GM21576 (cell line): ENCODE data around the gene NPEPPS.
A peak's percentile ranks its signal among the peaks of the same experiment; 100 is the strongest.

Experiments
- ATAC-seq: cut with Tn5 transposase; IDR thresholded peaks from one replicate; pipeline ENCODE4 v1.9.1; 2021; ENCODE audit warnings: mild to moderate bottlenecking, moderate library complexity; ENCODE audit not compliant: unreplicated experiment

Gene NPEPPS

DNA sequence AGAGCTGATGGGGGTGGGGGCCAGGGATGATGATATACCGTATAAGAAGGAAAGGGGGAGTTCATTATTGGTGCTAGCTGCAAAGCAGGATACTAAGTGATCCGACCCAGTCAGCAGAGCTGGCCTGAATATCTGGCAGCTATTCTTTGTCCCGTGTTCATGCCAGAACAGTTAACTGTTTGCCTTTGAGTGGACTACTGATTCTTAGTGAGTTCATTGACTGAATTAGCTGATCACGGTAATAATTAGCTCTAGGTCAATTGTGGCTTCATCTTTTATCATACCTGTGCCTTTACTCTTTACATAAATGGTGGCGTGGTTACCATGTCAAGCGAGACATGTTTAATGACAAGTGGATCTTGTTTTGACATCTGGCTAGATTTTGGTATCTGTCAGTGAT lies 124.1 kb downstream of the NPEPPS start:
- no peak for ATAC-seq

GRCh38 chr17:47660064-47660492 lies 129.2 kb downstream of the NPEPPS start:
- peak; percentile 53 for ATAC-seq

DNA sequence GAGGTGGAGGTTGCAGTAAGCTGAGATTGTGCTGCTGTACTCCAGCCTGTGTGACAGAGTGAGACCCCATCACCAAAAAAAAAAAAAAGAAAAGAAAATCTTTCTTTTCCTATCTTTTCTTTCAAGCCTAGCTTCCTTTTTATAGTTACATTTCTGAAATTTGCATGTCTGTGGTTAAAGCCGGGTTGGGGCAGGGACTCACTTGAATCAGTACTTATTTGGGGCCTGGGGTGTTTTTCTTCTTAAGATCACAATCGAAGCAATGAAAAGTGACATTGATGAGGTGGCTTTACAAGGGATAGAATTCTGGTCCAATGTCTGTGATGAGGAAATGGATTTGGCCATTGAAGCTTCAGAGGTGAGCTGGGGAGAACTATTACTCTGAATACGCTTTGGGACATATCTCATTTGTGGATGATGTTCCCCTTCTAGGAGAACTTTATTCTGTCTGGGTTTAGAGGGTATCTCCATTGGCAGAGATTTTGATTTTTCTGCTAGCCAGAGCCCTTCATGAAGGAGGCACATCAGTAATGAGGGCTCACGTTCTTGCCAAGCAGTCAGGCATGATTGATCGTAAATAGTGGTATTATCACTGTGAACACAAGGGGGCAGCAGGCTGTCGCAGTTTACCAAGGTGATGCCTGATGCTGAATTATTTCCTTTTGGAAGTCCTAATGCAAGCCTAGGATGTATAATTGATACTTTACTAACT lies 133.2 kb downstream of the NPEPPS start:
- ATAC-seq: no peak

- ATAC-seq: no peak
Measured at GRCh38 chr17:47664624-47664941, 133.7 kb downstream of the NPEPPS start.

GRCh38 chr17:47665655-47666054 lies 134.7 kb downstream of the NPEPPS start:
- ATAC-seq: no peak

- no peak for ATAC-seq
Measured at GRCh38 chr17:47669081-47669480, 138.2 kb downstream of the NPEPPS start.

DNA sequence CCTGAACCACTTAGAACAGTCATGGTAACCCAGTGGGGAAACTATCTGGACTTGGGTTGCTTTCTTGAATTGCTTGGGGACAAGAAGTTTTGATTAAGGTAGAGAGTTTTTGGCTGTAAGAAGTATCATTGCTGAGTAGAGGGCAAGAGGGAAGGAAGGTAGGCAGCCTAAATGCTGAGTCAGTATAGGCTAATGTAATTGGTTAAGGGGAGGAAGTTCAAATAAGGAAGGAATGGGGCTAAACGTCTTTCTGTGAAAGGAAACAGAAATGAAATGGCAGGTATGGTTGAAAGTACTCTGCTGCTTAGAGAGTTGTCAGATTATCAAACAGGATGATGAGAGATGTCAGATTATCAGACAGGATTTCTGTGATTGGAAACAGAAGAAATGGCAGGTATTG lies 139.2 kb downstream of the NPEPPS start:
- no peak for ATAC-seq
